NT2/D1 (cell line): ENCODE results near the gene FAM53A.

Experiments
- SUZ12 ChIP-seq: IDR thresholded peaks from 2 replicates; pipeline ENCODE4 v1.6.1; 2011; ENCODE audit not compliant: insufficient read length, insufficient read depth; ENCODE audit errors: extremely low read depth
- YY1 ChIP-seq: IDR thresholded peaks from 2 replicates; pipeline ENCODE4 v1.6.1; 2011; ENCODE audit not compliant: insufficient read length, insufficient read depth

DNA sequence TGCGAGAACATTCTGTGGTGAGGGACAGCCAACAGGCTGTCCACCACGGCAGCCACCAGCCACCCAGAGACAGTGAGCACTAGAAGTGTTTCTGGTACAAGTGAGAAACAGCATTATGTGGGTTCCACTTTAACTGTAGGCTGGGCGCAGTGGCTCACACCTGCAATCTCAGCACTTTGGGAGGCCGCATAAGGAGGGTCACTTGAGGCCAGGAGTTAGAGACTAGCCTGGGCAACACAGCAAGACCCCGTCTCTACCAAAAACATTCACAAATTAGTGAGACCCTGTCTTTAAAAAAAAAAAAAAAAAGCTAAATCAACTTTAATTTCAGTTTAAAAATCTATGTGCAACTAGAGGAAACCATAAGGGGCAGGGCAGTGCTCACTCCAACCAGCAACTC is 20.6 kb downstream of the FAM53A start:
- no peak for TF ChIP-seq SUZ12
- TF ChIP-seq YY1: no peak
